GM18526 (cell line): ENCODE results near the gene ECEL1.

ENCODE experiments used
- POLR2A ChIP-seq: IDR thresholded peaks from 3 replicates; pipeline ENCODE4 v1.6.1; 2011; ENCODE audit not compliant: insufficient read length; ENCODE audit errors: extremely low read depth

Gene ECEL1

DNA sequence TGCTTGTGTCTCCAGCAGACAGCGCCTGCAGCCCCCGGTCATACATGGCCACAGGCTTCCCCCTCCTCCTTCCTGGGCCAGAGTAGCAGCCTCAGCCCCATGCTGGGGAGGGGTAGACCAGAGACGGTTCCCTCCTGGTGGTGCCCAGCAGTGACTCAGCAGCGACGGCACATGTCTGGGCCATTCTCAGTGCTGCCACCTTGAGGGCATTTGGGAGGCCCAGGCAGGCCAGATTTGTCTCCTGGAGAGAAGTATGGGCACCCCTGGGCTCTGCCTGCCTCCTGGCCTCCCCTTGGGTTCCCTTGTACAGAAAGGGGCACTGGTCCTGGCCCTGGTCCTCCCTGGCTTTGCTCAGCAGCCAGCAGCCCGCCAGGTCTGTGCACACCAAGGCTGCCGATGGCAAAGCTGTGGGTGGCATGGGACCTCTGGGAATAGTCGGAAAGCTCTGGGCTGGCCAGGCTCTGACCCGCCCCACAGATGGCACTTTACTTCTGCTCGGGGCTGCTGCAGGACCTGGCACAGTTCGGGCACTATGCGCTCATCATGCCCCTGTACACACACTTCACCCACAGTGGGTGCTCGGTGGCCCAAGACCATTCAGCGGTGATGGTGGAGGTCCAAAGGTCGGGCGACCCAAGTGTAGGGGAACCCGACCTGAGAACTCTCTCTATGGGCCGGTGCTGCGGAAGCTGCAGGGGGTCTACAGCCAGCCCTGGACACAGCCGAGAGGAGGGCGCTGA is 43.1 kb downstream of the ECEL1 start:
- TF ChIP-seq POLR2A = no peak

DNA sequence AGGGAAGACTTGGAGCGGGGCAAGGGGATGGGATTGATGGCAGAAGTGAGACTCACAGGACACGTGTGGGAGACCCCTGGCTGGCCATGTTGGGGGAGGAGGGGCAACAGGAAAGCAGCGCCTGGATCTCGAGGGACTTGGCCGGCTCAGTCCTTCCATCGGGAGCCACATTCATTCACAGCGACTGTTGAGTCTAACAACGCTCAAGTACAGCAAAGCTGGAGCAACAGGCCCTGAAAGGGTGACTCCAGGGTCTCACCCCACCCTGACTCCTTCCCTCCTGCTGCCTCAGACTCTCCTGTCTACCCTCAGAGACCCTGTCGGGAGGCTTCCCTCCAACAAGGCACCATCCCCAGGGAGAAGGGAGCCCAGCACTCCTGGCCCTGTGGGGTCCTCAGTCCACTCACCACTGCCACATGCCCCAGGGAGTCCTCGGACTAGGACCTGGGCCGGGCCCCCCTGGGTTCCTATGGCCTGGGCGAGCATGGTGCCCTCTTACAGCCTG is 46.4 kb downstream of the ECEL1 start:
- no peak for TF ChIP-seq POLR2A

DNA sequence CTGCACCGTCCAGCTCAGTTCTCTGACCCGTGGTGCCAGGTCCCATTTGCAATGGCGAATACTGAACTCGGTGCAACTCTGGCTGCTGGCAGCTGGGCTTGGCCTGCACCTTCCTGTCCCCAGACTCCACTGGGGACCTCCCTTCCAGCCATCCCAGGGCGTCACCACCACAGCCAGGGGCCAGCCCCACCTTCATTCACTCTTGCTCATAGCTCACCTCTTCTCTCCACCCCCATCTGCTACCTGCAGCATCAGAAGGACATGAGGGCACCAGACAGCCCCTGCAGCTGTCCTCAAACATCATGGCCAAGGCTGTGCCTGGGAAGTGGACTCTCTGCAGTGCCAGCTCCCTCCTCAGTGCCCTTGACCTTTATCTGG is 47.9 kb downstream of the ECEL1 start:
- no peak for TF ChIP-seq POLR2A

DNA sequence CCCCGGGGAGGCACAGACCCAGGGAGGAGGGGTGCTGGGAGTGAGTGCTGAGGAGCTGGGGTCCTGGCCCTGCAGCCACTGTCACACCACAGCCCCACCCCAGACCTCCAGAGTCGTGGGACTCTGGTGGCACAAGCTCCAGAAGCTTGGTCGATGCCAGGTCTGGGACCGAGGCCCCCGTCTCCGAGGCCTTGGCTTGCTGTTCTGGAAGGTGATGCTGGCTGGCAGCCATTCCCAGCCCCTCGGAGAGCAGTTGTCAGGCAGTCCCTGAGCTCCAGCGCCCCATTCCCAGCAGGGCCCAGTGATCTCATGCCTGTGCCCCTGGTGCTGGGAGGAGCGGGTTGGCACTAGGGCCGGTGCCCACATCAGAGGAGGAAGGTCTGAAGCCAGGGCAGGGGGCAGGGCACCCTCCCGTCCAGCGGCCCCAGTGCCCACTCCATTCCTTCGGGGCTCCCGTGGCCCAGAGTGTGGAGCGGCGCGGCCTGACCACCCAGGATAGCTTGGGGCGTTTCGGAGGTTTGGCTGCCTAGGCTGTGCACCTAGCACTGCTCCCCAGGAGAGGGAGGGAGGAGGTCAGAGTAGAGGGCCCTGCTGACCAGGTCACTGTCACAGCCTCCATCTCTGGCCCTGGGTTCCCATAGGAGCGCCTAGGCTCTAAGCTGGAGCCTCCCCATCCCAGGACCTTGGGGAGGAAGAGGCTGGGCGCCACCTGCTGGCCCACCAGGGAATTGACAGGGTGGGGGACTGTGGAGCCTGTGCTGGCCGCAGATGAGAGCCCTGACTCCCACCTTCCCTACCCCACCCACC is 48.5 kb downstream of the ECEL1 start:
- no peak for TF ChIP-seq POLR2A

DNA sequence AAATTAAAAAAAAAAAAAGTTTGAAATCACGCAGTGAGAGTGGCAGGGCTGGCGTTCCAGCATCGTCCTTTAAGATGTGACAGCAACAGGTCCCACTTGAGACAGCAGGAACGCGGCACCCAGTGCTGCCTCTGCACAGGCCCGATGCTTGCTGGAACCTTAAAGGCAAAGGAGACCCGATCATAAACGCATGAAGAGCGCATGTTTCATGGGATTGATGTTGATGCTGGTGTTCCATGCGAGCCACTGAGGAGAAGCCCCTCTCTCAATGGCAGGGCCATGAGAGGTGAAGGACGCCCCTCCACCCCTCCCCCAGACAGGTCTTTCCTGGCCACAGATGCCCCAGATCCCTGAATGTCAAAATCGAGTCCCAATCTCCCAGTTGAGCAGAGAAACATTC is 49.5 kb downstream of the ECEL1 start:
- TF ChIP-seq POLR2A = no peak

DNA sequence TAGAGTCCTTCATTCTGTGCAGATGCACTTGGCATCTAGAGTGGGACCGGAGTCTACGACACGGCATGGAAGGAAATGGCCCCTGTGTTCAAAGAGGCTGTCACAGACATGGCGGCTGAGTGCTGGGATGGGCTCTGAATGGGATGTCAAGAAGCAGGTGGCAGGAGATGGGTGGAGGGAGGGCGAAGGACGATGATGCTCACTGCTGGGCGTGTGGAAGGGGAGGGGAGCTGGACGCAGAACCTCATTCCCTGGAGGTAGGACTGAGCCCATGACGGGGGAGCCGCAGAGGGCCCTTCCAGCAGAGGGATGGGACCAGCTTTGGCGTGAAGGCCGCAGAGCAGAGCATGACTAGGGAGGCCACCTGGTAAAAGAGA is 50.5 kb downstream of the ECEL1 start:
- no peak for TF ChIP-seq POLR2A

DNA sequence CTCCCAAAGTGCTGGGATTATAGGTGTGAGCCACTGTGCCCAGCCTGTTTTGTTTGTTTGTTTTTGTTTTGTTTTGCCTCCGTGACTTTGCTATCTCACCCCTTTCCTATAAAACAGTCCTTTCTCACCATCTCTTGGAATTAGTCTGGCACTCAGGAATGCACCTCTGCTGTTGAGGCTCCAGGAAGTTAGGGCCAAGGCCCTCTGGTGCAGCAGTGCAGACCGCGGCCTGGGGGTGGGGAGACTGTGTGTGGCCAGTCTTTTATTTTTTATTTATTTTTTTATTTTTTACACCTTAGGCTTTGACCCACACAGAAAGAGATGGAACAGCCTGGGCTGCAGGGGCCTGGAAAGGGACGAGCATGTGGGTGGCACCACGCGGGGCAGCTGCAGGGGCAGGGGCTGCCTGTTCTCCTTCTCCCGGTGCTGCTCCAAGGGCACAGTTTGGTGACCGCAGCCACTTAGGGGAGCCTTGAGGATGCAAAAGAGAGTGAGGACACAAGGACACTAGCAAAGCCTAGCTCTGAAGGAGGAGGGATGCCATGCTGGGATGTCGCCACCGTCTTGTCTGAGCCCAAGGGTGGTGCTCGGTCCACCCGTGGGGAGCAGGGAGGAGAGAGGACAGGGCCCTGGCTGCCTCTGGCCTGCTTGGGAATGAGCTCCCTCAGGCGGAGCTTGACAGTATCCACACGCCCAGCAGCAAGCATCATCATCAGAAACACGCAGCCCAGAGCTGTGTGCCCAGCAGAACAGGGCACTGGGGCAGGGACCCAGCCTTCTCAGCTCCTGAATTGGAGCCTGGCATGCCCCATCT is 51.0 kb downstream of the ECEL1 start:
- no peak for TF ChIP-seq POLR2A

DNA sequence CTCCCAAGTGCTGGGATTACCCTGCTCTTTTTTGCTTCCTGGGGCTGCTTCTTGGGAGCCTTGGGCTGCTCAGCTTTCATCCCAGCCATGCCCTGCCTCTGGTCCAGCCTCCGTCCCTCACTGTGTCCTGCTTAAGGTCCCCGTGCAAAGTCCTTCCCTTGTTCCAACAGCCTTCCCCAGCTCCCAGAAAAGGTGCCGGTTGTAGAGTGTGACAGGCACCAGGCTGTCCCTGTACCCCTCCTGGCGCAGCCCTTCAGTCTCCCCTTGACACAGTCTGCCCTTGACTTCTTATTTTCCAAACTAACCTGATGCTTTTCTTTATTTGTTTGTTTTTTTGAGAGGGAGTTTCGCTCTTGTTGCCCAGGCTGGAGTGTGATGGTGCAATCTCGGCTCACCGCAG is 51.8 kb downstream of the ECEL1 start:
- no peak for TF ChIP-seq POLR2A

DNA sequence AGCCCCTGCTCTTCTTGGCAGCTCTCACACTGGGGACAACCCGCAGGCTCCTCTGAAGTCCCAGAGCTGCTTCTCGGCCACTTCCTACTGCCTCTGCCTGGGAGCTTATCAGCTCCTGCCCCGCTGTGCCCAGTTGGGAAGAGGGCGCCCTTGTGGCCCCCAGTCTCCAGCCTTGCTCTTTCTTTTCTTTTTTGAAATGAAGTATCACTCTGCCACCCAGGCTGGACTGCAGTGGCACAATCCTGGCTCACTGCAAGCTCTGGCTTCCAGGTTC is 52.3 kb downstream of the ECEL1 start:
- no peak for TF ChIP-seq POLR2A

DNA sequence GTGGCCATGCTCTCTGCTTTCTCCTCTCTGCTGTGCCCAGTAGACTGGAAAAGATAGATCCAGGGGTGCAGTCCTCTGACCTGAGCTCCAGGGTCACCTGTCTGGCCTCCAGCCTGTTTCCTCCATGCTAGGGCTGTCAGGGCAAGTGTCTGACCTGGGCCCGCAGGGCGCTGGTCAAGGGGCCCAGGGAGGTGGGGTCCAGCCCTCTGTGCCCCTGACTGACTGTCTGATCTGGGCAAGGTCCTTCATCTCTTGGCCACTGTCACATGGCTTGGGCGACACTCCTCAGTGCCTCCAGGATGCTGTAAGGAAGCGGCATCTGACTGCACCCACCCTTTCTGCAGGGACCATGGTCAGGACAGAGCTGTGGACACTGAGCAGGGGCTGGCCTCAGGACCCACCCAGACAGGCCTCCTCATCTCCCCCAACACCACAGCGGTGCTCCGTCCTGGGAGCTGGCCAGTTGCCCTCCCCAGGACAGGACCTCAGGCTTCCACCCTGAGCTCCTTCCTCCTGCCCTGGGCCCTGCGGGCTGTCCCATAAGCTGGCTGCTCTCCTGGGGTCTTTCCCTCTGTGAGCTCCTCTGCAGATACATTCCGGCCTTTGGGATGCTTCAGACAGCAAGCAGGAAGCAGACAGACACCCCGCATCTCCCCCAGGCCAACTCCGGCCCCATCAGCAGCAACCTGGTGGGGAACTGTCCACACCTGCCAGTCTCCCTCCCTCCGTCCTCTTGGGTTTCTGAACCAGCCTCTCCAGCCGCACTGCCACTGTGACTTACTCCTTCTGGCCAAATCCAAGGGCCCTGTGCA is 52.9 kb downstream of the ECEL1 start:
- TF ChIP-seq POLR2A = no peak

DNA sequence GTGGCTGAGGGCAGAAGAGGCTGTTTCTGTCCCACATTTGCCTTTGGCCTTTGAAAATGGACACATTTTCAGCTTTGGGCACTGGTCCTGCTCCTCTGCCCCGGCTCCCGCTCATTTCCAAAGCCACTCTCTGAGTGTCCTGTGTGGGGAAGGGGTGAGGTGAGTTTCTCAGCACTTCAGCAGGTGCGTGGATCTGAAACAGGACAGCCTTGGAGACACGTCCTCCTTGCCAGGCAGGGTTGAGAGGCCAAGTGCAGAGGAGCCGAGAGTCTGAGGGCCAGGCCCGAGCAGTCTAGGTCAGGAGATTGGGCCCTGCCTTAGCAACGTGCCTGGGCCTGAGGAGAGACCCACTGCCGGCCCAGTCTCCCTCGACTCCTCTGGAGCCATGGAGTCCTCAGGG is 53.5 kb downstream of the ECEL1 start:
- no peak for TF ChIP-seq POLR2A

DNA sequence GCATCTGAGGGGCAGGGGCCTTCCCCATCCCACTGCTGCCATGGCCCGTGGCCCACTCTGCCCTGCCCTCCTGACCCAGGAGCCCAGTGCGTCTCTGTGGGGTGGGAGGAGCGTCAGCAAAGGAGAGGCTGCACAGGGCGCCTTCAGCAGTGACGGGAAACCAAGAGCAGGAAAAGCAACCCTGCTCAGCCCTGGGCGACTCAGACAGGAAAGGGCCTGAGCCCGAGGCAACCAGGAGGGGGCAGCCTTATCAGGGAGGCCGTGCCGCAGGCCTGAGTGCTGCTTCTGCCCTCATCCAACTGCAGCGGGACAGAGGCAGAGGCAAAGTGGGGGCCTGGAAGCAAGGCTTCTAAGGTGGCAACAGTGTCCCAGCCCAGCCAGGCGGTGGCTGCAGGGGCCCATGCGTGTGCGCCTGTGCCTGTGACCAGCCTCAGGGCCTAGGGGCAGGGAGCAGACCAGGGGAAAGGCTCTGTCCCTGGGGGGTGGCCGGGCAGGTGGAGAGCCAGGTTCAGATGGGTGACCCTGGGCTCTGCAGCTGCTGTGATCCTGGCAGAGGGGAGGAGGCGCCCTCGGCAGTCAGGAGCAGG is 54.9 kb downstream of the ECEL1 start:
- no peak for TF ChIP-seq POLR2A

DNA sequence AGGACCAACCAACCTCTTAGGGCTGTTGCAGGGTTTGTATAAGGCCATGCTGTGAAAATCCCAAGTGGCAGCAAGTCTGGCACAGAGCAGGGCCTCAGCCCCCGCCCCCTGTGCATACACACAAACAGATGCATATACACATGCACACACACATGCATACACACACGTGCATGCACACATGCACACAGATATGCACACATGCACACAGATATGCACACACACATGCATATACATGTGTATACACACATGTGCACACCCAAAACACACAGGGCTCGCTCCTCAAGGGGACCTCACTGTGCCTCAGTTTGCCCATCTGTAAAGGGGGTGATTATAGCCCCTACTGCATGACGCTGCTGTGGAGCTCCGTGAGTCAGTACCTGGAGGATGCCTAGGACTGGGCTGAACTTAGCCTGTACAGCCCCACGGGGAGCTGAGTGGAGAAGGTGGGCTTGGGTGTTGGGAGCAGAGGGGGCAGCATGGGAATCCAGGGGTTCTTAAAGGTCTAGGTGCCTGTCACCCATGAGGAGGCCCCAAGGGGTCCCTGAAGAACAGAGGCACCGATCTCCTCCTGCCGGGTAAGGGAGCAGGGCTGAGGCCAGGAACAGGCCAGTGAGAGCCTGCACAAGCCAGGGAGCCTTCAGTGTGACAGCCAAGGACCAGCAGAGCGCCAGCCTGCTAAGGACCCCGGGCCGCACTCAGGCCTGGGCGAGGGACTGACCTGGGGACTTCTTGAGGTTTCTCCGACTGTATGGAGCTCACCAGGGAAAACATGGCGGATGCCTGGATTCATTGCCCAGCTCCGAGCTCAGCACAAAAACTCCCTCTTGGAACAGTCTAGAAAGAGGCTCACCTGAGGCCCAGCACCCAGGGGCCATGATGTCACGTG is 55.7 kb downstream of the ECEL1 start:
- TF ChIP-seq POLR2A = no peak
